HG03378 (cell line): Measurements from ENCODE around the gene AMIGO1.

Experiments
- ATAC-seq: cut with Tn5 transposase; IDR thresholded peaks from one replicate; pipeline ENCODE4 v1.9.1; 2021; ENCODE audit warnings: mild to moderate bottlenecking, moderate library complexity; ENCODE audit not compliant: unreplicated experiment

The AMIGO1 gene

DNA sequence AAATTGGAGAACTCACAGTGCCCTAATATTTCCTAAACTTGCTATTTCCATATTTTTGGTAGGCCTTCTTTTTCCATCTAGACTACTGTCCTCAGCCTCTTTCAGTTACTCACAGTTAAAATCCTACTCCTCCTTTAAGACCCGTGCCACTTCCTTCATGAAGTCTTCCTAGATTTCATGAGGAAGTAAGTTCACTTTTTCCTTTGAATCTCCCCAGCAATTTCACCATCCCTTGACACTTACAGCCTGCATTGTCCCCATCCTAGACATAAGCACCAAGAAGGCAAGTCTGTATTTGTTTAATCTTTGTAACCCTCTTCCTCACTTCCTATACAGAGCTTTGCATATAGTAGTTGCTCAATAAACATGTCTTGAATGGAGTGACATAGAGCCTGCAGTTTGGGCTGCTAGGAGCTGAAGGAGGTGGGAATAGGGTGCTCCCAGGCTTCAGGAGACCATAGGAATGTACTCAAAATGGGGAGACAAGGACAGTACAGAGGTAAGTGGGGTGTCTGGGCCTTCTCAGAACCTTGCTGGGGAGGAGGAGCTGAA is 24.9 kb upstream of the AMIGO1 start:
- ATAC-seq = no peak

- no peak for ATAC-seq
These were observed 23.0 kb upstream of the AMIGO1 start for GRCh38 chr1:109532365-109533136.

- no peak for ATAC-seq
These were observed 22.4 kb upstream of the AMIGO1 start for GRCh38 chr1:109531826-109532364.

- ATAC-seq = no peak
These were observed 21.9 kb upstream of the AMIGO1 start for GRCh38 chr1:109531380-109531779.

GRCh38 chr1:109530457-109531087 is 21.0 kb upstream of the AMIGO1 start:
- ATAC-seq = no peak

DNA sequence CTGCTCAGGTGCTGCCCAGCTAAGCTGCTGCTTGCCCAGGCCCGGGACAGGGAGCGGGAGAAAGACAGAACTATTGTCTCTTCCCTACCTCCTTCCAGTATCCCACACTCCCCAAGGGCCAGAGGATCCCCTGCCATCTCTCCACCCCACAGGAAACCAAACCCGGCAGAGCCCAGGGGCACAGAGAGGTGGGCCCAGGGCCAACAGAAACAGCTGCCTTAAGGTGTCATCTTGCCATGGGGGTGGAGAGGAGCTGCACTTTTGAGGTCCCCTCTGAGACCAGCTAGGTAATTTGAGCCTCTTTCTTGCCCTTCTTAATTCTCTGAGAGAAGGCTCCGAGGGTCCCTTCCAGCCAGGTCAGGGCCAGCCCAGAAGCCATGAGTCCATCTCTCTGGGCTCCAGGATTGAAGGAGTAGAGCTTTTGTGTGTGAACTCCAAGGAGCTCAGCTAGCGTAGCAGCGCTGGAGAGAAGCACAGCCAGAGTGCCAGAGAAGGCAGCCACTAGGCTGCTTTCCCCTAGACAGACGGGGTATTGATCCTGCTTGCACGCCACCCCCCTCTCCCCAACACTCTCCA is 20.4 kb upstream of the AMIGO1 start:
- ATAC-seq = no peak

DNA sequence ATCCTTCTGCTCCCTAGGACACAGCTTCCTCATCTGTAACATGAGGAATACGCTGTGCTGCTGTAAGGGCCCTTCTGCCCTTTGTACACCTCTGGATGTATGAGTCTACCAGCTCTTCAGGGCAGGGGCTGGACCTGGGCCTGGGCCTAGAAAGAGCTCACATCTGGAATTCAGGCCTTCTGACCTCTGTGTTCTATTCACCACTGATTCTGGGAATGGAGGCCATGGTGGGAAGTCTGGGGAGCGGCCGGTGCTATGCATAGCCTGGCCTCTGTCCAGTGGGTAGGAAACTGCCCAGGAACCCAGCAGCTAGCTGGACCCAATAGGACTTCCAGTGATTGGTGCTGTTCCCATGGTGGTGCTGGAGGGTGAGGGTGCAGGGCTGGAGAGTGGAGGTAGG is 19.2 kb upstream of the AMIGO1 start:
- no peak for ATAC-seq

GRCh38 chr1:109527846-109528695 is 18.5 kb upstream of the AMIGO1 start:
- ATAC-seq = no peak

DNA sequence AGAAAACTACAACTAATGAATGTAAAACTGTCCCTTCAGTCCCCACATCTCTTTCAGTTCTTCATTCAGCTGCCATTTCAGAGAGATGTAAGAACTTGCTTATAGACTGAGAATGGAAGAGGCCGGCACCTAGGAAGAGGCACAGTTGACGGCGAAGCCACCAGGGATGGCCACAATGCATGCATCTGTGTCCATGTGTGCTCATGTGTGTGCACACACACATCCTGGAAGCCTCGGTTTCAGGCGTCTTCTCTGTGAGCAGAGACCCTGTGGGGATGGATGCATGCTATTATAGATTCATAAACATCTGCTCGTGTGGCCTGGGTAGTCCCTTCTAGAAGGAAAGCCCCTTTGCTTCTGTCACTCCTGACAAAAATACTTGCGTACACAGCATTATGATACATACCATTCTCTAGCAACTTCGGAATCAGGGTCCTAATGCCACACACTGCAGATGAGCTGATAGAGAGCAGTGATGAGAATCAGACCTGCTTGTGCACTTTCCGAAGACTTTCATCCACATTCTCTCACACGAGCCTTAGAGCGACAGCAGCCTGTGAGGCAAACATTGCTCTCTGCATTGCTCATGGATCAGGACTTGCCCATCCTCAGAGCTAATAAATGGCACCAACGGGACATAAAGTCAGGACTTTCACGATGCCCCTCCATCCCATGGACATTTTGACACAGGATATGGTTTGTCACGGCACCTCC is 17.7 kb upstream of the AMIGO1 start:
- ATAC-seq = peak; percentile 68

DNA sequence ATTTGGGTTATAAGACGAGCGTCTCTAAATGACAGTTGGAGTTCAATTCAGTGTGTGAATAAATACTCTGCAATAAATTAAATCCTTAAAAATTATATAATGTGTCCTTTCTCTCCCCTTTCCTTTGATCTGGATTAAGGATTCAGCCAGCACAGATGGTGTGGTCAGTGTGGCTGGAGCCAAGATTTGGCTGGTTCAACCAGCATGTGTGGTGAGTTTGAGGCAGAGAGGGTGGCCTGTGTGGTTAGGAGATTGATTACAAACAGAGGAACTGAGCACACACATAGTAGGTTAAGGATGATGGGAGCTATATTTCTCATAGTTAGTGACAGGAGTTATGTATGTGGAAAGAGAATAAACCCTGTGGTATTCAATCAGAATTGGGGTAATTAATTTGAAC is 14.2 kb upstream of the AMIGO1 start:
- ATAC-seq = no peak

- ATAC-seq = no peak
These were observed 12.5 kb upstream of the AMIGO1 start for GRCh38 chr1:109522026-109522425.

DNA sequence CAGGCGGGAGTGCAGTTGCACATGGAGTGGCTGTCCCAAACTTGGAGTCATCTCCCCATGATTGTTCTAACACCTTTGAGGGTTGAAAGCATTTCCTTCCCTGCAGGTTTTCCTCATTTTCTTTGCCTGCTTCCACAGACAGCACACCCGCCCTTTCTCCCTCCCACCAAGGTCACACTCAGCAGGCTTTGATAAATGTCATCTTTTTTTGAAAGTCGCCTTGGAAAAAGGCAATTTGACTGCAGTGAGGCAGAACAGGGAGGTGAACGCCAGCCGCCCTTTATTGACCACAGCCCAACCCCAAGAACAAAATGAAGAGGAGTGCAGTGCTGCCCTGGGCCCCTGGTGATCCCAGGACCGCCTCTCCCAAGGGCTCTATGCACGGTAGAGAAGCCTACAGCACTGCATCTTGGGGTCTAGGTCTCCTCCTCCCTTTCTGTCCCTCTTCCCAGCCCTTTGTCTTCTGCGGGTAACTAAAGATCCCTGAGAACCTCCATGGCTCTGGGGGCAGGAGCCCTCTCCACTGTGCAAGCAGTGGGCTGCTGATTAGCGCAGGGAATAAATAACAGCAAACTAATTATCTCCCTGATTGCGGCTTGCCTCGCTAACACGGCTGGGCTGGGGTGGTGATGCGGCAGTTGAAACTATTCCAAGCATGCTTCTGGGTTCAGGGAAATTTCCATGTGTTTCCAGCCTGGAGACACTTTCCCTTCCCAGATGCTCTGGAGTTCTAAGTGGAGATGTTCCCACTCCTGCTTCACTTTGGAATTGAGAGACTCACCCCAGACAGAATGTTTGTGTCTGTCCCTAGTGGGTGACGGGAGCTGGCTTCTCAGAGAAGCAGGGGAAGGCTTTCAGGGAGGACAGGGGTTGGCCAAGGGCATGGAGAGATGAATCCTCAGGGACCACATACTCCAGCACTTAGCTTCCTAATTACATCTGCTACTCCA is 11.8 kb upstream of the AMIGO1 start:
- no peak for ATAC-seq

DNA sequence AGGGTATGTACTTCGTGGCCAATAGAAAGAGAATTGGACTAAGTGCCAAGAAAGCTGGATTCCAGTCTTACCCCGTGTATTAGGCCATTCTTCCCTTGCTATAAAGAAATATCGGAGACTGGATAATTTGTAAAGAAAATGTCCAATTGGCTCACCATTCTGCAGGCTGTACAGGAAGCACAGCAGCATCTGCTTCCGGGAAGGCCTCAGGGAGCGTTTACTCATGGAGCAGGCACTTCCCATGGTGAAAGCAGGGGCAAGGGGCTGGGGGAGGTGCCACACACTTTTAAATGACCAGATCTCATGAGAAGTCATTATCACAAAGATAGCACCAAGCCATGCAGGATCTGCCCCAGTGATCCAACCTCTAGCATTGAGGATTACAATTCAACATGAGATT is 7.8 kb upstream of the AMIGO1 start:
- no peak for ATAC-seq

DNA sequence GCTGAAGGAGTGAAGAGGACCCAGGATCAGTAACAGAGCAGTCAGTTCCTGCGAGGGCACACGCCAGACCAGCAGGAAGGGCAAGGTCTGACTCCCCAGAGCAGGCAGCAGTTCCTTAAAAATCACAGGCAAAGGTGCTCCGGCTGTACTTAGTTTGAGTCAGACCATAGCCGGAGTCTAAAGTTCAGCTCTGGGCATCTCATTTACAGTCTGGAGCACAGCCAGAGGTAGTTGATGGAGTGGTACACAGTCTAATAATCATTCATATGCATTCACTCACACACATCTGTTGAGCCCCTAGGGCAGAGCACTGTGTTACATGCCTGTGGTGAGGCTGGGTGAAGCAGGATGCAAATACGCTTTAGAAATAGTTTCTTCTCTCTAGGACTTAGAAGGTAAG is 7.3 kb upstream of the AMIGO1 start:
- no peak for ATAC-seq

GRCh38 chr1:109514846-109515245 is 5.3 kb upstream of the AMIGO1 start:
- ATAC-seq = no peak

DNA sequence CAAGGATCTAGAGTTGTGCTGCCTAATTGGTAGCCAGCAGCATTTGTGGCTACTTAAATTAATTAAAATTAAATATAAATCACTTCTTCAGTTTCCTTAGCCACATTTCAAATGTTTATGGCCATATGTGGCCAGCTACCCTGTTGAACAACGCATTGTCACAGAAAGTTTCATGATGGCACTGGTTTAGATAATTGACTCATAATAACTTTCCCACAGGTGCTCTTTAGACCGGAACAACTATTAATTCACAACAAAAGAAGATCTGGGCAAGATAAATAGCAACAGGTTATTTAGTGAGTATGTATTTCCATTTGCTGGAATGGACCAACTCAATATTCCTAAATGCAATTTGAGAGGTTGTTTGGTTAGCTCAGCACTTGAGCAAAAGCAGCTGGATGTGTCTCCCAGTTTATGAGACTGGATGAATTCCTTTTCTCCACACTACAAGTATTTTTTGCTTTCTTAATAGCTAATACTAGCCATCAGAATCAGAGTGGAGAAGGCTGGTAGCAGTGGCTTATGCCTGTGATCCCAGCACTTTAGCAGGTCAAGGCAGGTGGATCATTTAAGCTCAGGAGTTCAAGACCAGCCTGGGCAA is 3.7 kb upstream of the AMIGO1 start:
- no peak for ATAC-seq

DNA sequence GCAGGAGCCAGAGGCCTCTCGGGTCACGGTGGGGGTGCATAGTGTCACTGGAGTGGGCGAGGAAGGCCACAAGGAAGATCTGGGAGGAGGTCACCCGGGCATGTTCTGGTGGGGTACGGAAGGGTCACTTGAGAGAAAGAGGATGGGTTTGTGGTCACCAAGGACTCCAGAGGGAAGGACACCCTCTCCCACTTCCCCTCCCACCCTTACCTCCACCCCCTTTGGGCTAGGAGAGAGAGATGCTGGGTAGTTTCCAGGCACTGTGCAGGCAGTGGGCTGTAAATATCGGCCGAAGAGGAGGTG is 703 bp downstream of the AMIGO1 start:
- ATAC-seq = no peak

DNA sequence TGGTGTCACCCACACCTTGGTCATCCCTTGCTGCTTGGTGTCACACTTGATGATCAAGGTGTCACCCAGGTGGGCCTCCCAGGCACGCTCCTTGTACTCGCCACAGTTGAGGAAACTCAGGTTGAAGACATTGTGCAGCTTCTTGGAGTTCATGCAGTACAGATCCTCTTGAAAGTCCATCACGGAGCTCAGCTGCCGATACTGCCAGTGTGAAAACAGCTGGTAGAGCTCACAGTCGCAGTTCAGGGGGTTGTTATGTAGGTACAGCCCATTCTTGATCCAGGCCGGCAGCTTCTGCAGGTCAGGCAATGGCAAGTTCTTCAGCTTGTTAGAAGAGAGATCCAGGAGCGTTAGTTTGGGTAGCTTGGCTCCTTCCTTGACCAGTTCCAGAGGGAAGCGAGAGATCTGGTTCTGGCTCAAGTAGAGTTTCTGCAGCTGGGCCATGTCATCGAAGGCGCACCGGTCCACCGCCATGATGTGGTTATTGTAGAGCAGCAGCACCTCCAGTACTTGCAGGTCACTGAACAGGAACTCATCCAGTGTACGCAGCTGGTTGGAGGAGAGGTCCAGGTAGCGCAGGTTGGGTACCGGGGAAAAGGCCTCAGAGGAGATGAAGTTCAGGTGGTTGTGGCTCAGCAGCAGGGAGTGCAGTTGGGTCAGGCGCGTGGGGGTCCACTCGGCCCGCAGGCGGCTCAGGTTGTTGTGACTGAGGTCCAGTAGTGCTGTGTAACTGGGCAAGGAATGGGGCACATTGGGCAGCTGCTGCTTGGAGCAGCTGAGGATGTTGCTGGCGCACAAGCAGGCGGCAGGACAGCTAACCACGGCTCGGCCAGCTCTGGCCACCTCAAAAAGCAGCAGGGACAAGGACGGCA is 1.3 kb downstream of the AMIGO1 start:
- ATAC-seq = no peak
